Left lobe of liver (tissue), 2 donors: Measurements from ENCODE around the gene PHF21A. TPM values are rescaled to one million over a fixed set of nuclear protein-coding genes. Genes with fewer than 3 reads are reported as not detected.
"Not testable (repeated sequence)": the region's sequence is repeated elsewhere in the genome, so short reads cannot be mapped to it uniquely, and the experiment has no call there.

Experiments
- ATAC-seq: fragments of 200-7000 bp; cut with Tn5 transposase; one replicate; pipeline ENCODE4 v1.9.1; 2020; ENCODE audit warnings: mild to moderate bottlenecking, moderate library complexity
- DNase-seq: peaks from one replicate; pipeline ENCODE4 v3.0.0-alpha.2; 2020; ENCODE audit warnings: low spot score
- total RNA-seq: library from RNA; stranded (reverse); gene quantifications from one replicate; pipeline ENCODE4 v1.2.1, GENCODE V29; 2021
- donor health status: DM: no; HTN: no; CAD: no; lungs with moderate emphysema.
- donor health status: DM: no; HTN: yes; CAD: no.

Gene PHF21A
- total RNA-seq, 1 donor from 2014 or later = 8.2 TPM

DNA sequence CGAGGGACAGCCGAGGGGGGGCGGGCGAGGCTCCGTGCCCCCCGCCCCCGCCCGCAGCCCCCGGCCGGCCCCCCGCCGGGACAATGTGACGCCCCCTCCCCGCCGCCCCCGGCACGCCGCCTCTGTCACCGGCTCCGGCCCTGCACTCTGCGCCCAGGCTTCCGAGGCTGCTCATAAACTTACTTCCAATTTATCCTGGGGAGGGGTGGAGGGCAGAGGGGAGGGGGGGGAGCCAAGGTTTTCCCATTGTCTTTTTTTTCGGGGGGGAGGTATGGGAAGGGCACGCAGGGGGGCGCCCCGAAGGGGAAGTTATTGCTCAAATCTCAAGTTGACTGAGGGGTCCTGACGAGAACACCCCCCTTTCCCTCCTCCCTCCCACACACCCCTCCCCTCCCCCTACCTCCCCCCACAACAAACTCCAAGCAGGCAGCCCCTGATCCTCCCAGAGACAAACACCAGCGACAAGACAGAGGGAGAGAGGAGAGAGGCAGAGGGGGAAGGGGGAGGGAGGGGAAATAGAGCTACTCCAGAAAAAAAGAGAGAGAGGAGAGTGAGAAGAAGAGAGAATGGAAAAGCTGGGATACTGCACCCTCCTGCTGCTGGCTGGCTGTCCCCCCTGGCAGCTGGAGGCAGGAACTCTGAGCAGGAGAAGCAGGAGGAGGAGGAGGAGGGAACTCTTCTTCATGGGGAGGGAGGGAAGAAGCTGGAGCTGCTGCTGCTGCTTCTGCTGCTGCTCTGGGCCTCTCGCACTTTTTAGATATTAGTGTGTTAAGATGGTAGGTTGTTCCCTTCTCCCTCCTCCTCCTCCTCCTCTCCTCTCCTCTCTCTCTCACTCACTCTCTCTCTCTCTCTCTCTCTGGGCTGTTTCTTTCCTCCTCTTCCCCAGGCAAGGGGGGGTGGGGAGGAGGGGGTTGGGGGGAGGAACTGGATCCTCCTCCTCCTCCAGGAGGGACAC is 631 bp downstream of the PHF21A start:
- ATAC-seq (peak; percentile 71), DNase-seq (peak; percentile 59)

GRCh38 chr11:46119352-46120216 is 1.7 kb downstream of the PHF21A start:
- peak; percentile 4 for ATAC-seq
- peak; percentile 59 for DNase-seq

DNA sequence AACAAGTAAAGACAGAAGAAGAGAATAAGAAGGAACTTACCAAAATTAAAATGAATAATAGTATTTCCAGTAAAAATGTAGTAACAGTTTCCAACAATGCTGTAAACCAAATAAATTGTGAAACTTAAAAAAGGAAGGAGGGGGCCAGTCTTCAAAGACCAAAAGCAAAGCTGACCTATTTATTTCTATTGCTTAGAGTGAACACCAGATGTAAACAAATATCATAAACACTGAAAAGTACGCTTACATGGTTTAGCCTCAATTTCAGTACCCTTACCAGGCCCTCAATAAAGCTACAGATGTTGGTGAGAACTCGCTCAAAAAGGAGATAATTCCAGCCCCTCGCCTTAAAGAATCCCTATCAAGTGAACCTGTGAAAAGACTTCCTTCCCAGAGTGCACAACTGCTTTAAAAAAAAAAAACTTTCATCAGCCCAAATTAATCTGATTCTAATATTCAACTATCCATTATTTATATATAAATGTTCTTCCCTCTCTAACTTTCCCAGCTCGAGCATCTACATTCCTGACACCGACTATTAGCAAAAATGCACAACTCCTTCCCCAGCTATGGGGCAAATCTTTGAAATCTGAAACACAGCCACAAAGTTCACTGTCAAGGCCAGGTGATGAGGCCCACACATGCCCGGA is 2.4 kb downstream of the PHF21A start:
- DNase-seq (no peak), ATAC-seq (no peak)

- ATAC-seq = no peak
These were observed 3.4 kb downstream of the PHF21A start for GRCh38 chr11:46117842-46118241.

DNA sequence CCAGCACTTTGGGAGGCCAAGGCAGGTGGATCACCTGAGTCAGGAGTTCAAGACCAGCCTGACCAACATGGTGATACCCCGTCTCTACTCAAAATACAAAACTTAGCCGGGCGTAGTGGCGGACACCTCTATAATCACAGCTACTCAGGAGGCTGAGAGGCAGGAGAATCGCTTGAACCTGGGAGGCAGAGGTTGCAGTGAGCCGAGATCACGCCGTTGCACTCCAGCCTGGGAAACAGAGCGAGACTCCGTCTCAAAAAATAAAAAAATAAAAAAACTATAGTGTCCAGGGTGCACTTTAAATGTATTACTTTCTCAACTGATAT is 4.6 kb downstream of the PHF21A start:
- DNase-seq, ATAC-seq: not testable (repeated sequence)

More at GRCh38 chr11:46117842-46118241, 3.4 kb downstream of the PHF21A start:
- no peak for DNase-seq

GRCh38 chr11:46116007-46116711 is 5.1 kb downstream of the PHF21A start:
- ATAC-seq (no peak), DNase-seq (no peak)

DNA sequence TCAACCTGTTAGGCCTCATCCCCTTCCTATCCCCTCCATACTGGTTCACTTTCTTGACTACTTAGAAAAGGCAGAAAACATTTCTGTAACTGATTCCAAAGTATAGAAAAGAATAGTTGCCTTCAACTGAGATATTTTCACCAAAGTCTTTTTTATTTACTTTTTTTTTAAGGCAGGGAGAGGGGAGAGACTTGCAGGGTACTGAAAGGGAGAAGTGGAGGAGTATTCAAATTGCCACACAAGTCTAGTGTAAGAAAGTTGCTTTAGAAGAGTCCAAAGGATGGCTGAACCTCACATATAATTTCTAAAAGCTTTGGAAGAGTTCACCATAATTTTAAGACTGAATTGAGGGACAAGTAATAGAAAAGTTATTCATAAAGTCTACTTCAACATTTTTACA is 6.3 kb downstream of the PHF21A start:
- ATAC-seq (no peak), DNase-seq (no peak)

DNA sequence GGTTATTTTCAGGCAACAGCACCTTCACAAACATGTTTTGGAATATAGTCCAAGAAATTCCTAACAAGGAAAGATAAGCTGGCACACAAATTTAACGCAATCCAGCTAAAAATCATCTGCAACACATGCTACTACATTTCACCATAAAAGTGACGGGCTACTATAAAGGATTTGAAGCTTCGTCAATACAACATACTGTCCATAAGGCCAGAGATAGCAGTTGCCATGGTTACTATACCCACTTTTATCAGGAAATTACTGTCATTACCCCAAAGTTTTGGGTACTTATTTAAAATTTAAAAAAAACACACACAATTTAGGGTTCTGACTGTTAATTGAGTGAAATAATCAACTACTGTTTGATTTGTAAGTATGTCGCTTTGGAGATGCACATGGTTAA is 6.9 kb downstream of the PHF21A start:
- ATAC-seq (no peak), DNase-seq (no peak)

GRCh38 chr11:46112961-46113607 is 8.2 kb downstream of the PHF21A start:
- ATAC-seq (peak; percentile 99), DNase-seq (no peak)

GRCh38 chr11:46108751-46109150 is 12.5 kb downstream of the PHF21A start:
- ATAC-seq (no peak), DNase-seq (no peak)

GRCh38 chr11:46107780-46108179 is 13.5 kb downstream of the PHF21A start:
- ATAC-seq = no peak
- DNase-seq = no peak

DNA sequence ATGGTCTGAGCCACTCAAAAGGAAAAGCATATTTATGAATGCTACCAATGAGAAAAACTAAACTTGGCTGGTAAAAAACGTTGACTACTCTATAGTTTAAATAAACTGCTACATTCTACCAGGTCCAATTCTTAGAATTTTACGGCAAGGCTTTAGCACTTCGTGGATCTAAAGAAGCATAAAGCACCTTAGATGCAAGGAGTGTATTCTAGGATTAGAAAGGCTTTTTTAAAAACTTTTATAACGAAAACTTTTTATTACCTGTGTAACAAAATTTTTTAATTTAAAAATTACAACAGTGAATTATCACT is 13.9 kb downstream of the PHF21A start:
- no peak for ATAC-seq
- DNase-seq = no peak

- no peak for DNase-seq
- no peak for ATAC-seq
These were observed 14.5 kb downstream of the PHF21A start for GRCh38 chr11:46106530-46107407.

DNA sequence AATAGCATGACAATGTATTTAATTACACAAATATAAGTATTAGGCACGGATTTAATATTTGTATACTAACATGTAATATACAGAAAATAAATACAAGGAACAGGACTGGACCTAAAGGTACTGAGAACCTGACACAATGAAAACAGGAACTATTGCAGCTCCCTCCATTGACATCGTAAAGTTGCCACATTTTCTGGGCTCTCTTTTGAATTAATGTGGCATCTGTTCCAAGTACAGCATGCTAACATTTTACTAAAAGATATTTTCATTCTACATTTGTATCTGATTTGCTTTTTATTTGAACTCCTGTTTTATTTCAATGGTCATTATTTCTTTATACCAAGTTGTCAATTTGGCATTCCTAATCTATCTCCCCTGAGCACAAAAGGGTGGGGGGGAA is 15.3 kb downstream of the PHF21A start:
- DNase-seq (no peak), ATAC-seq (no peak)

DNA sequence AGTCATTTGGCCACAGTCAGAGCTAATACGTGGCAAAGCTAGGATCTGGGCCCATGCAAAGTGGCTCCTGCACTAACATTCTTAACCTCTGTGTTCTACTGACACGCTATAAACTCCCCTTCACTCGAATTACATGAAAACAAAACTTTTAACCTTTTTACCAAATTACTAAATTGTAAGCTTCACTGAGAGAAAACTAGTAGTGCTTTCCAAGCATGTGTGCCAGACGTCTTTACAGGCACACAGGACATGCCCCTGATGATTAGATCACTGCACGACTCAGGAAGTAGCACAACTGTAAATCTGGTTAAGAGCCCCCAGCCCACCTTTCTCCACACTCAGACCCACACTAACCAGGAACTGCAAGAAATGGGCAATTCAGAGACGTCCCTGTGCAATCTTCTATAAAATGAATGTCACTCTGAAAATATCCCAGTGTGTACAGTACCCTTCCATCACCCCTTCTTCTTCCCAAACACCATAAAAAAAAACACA is 16.1 kb downstream of the PHF21A start:
- ATAC-seq (no peak), DNase-seq (no peak)

DNA sequence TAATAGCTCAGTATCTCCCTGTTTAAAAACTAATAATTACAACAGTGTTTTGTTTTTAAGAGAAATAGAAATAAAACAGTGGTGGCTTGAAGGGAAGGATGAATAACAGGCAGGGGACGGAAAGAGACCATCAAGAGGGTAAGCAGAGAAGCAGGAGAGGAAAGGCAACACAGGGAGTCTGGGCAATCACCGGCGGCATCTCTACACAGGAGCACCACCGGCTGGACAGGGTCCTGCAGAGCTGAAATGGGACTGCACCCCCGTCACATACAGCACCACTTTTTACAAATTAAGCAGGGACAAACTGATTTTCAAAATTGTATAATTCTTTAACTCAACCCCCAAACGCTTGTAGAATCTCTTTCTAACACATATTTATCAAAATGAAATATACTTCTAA is 18.4 kb downstream of the PHF21A start:
- no peak for ATAC-seq
- DNase-seq = no peak

GRCh38 chr11:46100670-46101069 is 20.6 kb downstream of the PHF21A start:
- no peak for DNase-seq
- no peak for ATAC-seq

- ATAC-seq (peak; percentile 58), DNase-seq (no peak)
These were observed 21.3 kb downstream of the PHF21A start for GRCh38 chr11:46099963-46100316.

DNA sequence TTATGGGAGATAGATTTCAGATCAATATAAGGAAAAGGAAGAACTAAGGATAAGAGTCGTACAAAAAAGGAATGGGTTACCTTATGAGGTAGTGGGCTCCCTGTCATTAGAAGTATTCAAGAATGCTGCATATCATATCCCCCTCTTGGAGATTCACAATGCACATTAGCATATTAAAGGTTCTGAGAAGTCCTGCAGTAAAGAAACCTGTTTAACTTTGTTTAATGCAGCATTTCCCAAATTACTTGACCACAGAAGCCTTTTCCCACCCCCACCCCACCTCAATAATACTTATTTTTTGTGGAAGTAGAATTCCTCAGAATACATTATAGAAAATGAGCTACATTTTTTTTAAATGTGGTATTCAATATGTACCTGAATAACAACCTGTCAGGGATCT is 30.9 kb downstream of the PHF21A start:
- DNase-seq (no peak), ATAC-seq (no peak)
